Measurements from ENCODE around the gene IL19.

The IL19 gene

GRCh38 chr1:206863266-206863665, 92.7 kb downstream of the IL19 start:
- DNase-seq (ENCODE audit: low spot score): no peak

DNA sequence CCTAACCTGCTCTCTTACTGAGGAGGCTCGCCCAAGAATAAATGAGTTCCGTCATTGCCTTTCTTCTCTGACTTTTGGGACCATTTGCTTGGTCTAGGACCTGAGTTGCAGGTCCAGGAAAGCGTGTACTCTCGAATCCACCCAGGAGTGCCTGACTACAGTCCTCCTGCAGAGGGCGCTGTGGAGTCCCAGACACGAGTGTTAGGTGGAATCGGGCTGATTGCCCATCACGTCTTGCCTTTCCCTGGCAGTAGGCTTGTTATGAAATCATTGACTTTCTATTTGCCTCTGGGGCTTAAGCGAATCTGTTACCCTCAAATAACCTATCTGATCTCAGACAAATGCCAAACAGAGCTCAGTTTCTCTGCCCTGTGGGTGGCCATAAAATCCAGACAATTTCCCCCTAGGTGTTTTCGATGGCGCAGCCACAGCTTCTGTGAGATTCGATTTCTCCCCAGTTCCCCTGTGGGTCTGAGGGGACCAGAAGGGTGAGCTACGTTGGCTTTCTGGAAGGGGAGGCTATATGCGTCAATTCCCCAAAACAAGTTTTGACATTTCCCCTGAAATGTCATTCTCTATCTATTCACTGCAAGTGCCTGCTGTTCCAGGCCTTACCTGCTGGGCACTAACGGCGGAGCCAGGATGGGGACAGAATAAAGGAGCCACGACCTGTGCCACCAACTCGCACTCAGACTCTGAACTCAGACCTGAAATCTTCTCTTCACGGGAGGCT, 94.5 kb downstream of the IL19 start, which contains the start of gene IL20:
Gene IL20 (plus strand): TSS at position 685 of the 733 bp plus-strand sequence. CDS start 230 bp downstream, outside the sequence.
- peak; percentile 55 for DNase-seq (ENCODE audit: low spot score)

- no peak for DNase-seq (ENCODE audit: low spot score)
These were observed 95.5 kb downstream of the IL19 start for GRCh38 chr1:206866062-206866461.

DNA sequence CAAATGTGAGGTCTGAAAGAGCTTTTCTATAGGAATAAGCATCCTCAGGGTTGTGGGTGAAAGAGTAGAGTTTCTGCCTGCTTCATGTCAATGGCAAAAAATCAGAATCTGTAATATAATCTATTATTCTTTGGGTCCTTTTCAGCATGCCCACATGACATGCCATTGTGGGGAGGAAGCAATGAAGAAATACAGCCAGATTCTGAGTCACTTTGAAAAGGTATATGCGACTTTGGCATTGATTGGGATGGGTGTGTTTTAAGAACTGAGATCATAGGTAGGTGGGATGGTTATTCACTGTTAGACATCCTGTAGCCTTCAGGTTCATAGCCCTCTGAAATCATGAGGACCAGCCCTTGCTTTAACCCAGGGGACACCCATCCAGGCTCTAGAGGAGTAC, 96.7 kb downstream of the IL19 start:
- no peak for DNase-seq (ENCODE audit: low spot score)

DNA sequence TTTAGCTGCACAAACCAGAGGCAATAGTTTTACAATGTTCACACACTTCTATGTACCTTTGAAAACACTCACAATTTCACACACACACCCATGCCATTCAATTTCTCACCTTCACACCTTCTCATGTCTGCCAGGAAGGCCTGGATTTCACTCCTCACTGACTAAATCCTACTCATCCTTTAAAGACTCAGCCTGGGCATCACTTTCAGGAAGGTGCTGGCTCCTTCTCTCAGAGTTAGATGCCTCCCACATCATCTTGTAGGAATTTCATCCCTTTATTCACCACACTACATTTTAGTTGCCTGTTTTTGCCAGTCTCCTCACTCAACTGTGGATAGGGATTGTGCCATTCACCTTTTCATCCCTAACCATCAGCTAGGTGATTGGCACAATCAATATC, 97.1 kb downstream of the IL19 start:
- DNase-seq (ENCODE audit: low spot score): no peak

GRCh38 chr1:206868264-206868663, 97.7 kb downstream of the IL19 start:
- DNase-seq (ENCODE audit: low spot score): no peak

DNA sequence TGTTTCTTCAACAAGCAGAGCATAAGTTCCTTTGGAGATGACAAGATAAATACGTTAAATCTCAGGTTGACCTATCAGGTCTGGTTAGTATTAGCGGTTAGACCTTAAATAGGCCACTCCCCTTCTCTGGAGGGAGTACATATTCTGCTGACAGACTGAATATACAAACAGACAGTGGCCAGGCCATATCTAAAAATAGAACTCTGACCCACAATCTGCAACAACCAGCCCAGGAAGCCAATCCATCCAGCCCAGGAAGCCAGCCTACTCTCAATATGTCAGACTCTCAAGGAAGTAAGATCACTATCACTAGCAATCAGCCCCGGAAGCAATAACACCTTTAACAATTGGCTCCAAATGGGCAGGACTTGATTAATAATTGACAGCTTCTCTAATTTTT, 101.6 kb downstream of the IL19 start:
- DNase-seq (ENCODE audit: low spot score): no peak

DNA sequence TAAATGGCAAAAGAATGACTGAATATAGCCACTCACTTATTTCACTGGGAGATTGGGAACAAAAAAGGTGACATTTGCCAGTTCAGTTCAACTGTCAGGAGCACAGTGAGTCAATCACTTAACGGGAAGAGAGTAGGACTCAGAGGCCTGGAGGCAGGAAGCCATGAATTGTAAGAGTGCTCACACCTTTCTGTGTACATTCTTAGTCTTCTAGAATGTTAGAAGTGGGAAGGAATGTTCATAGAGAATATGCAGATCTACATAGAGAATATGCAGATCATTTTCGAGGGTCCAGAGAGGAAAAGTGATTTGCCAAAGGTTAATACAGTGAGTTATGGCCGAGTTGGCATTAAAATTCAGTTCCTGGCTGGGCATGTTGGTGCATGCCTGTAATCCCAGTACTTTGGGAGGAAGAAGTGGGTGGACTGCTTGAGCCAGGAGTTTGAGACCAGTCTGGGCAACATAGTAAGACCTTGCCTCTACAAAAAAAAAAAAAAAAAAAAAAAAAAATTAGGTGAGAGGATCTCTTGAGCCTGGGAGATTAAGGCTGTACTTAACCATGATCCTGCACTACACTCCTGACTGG, 103.1 kb downstream of the IL19 start:
- no peak for DNase-seq (ENCODE audit: low spot score)

GRCh38 chr1:206875752-206876377, 105.3 kb downstream of the IL19 start:
- DNase-seq (ENCODE audit: low spot score): no peak

- no peak for DNase-seq (ENCODE audit: low spot score)
These were observed 107.9 kb downstream of the IL19 start for GRCh38 chr1:206878456-206878855.

- DNase-seq (ENCODE audit: low spot score): no peak
These were observed 109.7 kb downstream of the IL19 start for GRCh38 chr1:206880314-206880713.

GRCh38 chr1:206882555-206882954, 112.0 kb downstream of the IL19 start:
- no peak for DNase-seq (ENCODE audit: low spot score)

DNA sequence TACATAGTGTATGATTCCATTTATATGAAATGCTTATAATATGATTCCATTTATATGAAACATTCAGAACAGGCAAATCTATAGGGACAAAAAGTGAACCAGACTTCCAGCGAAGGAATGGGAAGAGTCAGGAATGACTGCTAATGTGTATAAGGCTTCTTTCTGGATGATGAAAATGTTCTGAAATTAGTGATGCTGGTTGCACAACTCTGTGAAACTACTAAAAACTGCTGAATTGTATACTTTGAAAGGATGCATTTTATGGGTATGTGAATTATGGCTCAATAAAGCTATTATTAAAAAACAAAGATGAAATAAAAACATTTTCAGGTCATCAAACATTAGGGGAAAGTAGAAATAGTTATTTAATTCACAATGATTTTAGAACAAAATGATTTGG, 112.6 kb downstream of the IL19 start:
- no peak for DNase-seq (ENCODE audit: low spot score)

DNA sequence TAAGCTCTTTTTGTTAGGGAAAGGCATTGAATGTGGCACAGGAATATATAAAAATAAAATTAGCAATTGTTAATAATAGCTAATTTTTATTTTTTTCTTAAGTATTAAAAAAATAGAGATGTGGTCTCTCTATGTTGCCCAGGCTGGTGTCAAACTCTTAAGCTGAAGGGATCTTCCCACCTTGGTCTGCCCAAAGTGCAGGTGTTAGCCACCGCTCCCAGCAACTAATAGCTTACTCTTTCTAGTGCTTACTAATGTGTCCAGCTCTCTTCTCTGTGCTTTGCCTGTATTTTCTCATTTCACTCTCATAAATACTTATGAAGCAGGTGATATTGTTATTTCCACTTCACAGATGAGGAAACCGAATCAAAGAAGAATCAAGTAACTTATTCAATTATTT, 113.3 kb downstream of the IL19 start:
- DNase-seq (ENCODE audit: low spot score): no peak

GRCh38 chr1:206885341-206886060, 114.9 kb downstream of the IL19 start:
- DNase-seq (ENCODE audit: low spot score): no peak

DNA sequence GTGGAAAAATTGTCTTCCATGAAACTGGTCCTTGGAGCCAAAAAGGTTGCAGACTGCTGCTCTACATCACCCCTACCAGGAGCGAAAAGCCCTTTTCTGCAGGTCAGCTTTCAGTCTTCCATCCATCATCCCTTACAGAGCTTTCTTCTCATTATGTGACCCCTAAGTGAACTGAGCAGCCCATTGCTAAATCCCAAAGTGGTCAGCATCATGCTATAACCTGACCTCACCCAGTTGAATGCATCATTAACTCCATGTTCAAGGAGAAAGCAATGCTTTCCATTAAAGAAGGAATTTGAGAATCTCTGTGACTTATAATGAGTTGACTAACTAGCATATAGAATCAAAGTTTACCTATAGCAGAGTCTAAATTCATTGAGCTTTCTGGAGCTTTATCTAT, 116.3 kb downstream of the IL19 start:
- DNase-seq (ENCODE audit: low spot score): no peak

GRCh38 chr1:206887701-206888100, 117.1 kb downstream of the IL19 start:
- DNase-seq (ENCODE audit: low spot score): no peak

GRCh38 chr1:206890125-206891060, 119.8 kb downstream of the IL19 start:
- DNase-seq (ENCODE audit: low spot score): no peak

GRCh38 chr1:206891412-206891811, 120.8 kb downstream of the IL19 start:
- no peak for DNase-seq (ENCODE audit: low spot score)

Measured in pons (tissue), 1 donor.